Measurements from ENCODE around the gene RIC1.
"Not testable (repeated sequence)": the region's sequence is repeated elsewhere in the genome, so short reads cannot be mapped to it uniquely, and the experiment has no call there.

RIC1 gene

GRCh38 chr9:5767968-5768932, 139.3 kb downstream of the RIC1 start:
- H3K4me3 ChIP-seq (ENCODE audit: low read depth, low read length) = no peak overlapping the region
- TF ChIP-seq, protein P1, sequence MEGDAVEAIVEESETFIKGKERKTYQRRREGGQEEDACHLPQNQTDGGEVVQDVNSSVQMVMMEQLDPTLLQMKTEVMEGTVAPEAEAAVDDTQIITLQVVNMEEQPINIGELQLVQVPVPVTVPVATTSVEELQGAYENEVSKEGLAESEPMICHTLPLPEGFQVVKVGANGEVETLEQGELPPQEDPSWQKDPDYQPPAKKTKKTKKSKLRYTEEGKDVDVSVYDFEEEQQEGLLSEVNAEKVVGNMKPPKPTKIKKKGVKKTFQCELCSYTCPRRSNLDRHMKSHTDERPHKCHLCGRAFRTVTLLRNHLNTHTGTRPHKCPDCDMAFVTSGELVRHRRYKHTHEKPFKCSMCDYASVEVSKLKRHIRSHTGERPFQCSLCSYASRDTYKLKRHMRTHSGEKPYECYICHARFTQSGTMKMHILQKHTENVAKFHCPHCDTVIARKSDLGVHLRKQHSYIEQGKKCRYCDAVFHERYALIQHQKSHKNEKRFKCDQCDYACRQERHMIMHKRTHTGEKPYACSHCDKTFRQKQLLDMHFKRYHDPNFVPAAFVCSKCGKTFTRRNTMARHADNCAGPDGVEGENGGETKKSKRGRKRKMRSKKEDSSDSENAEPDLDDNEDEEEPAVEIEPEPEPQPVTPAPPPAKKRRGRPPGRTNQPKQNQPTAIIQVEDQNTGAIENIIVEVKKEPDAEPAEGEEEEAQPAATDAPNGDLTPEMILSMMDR (conservative IDR thresholded peaks at IDR 0.05; ENCODE audit: low read depth, low read length) = no peak
- DNase-seq (ENCODE audit: low read depth) = no peak

DNA sequence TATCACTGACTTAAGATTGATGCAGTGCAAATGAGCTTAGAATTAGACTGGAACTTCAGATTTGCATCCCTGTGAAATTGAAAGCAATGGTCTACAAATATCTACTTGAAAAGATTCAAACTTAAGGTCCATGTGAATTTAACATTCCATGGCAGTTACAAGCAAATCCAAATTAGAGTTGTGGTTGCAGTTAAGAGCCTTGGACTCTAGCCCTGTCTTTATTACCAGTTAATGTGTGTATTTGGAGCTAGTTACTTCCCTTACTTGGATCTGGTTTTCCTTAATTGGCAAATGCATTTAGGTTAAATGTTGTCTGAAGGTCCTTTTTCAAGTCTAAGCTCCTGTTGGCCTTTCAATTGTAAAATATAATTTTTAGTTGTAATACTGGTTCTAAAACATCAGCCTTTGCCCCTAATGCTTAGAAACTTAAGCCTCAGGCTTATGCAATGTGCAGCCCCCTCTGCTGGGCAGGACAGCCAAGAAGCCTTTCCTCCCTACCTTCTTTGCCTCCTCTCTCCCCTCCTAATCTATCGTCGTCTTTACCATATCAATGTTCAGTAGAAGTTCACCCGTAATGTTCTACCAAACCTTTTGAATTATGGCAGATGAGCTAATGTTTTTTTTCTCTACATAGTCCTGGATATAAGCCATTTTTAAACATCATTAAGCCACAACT, 144.6 kb downstream of the RIC1 start:
- no peak overlapping the region for H3K4me3 ChIP-seq (ENCODE audit: low read depth, low read length)
- TF ChIP-seq, protein P1 (conservative IDR thresholded peaks at IDR 0.05; ENCODE audit: low read depth, low read length) = peak; percentile 43
- DNase-seq (ENCODE audit: low read depth) = no peak

- TF ChIP-seq, protein P1 (conservative IDR thresholded peaks at IDR 0.05; ENCODE audit: low read depth, low read length) = no peak
- no peak for DNase-seq (ENCODE audit: low read depth)
- H3K4me3 ChIP-seq (ENCODE audit: low read depth, low read length) = no peak overlapping the region
Observed at GRCh38 chr9:5778805-5779204, 149.9 kb downstream of the RIC1 start.

- not testable (repeated sequence) for H3K4me3 ChIP-seq (ENCODE audit: low read depth, low read length); DNase-seq (ENCODE audit: low read depth)
Observed at GRCh38 chr9:5779705-5780218, 150.9 kb downstream of the RIC1 start.

DNA sequence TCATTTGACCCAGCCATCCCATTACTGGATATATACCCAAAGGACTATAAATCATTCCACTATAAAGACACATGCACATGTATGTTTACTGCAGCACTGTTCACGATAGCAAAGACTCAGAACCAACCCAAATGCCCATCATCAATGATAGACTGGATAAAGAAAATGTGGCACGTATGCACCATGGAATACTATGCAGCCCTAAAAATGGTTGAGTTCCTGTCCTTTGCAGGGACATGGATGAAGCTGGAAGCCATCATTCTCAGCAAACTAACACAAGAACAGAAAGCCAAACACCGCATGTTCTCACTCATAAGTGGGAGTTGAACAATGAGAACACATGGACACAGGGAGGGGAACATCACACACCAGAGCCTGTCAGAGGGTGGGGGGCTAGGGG, 154.5 kb downstream of the RIC1 start:
- H3K4me3 ChIP-seq (ENCODE audit: low read depth, low read length); DNase-seq (ENCODE audit: low read depth): not testable (repeated sequence)

- no peak overlapping the region for H3K4me3 ChIP-seq (ENCODE audit: low read depth, low read length)
- DNase-seq (ENCODE audit: low read depth) = peak; percentile 64
- TF ChIP-seq, protein P1 (conservative IDR thresholded peaks at IDR 0.05; ENCODE audit: low read depth, low read length) = no peak
Observed at GRCh38 chr9:5783982-5784381, 155.1 kb downstream of the RIC1 start.

GRCh38 chr9:5784526-5785315, 155.8 kb downstream of the RIC1 start:
- TF ChIP-seq, protein P1 (conservative IDR thresholded peaks at IDR 0.05; ENCODE audit: low read depth, low read length) = no peak
- DNase-seq (ENCODE audit: low read depth) = peak; percentile 53
- H3K4me3 ChIP-seq (ENCODE audit: low read depth, low read length) = no peak overlapping the region

Data from choroid plexus epithelial cell (primary cell).